HepG2 (cell line): ENCODE data around the gene SLC5A6. TPM values are rescaled to one million over a fixed set of nuclear protein-coding genes. Genes with fewer than 3 reads are reported as not detected.
A peak's percentile ranks its signal among the peaks of the same experiment; 100 is the strongest.

Source experiments
- ATF7 ChIP-seq, 2 experiments: fragments of 450-650 bp in 1 of 2; sonication (generic) in 1 of 2; formaldehyde crosslinking in 1 of 2; IDR thresholded peaks; 2 replicates each; pipeline versions ENCODE4 v1.4.0 to v1.6.1; 2016 to 2020; ENCODE audit warnings: antibody characterized with exemption in 1 of 2, mild to moderate bottlenecking in 1 of 2, missing genetic modification reagents in 1 of 2
- BHLHE40 ChIP-seq: IDR thresholded peaks from 2 replicates; pipeline ENCODE4 v1.6.1; 2011; ENCODE audit warnings: low read length, improper control_type of control experiment
- HHEX ChIP-seq: IDR thresholded peaks from 2 replicates; pipeline ENCODE4 v1.6.1; 2016; ENCODE audit warnings: control low read depth
- IKZF5 ChIP-seq: IDR thresholded peaks from 2 replicates; pipeline ENCODE4 v1.6.1; 2018; ENCODE audit warnings: missing genetic modification reagents, mild to moderate bottlenecking, missing compliant biosample characterization
- MBD4 ChIP-seq: IDR thresholded peaks from 2 replicates; pipeline ENCODE4 v1.6.1; 2012; ENCODE audit warnings: low read length, inconsistent platforms, borderline replicate concordance
- MTA3 ChIP-seq: sonication (generic); formaldehyde crosslinking; IDR thresholded peaks from 2 replicates; pipeline ENCODE4 v1.4.0; 2020; ENCODE audit warnings: missing genetic modification reagents
- SIN3A ChIP-seq: IDR thresholded peaks from 2 replicates; pipeline ENCODE4 v1.6.1; 2011; ENCODE audit warnings: low read depth, mild to moderate bottlenecking, control low read depth, low read length, borderline replicate concordance
- THAP9 ChIP-seq: sonication (generic); formaldehyde crosslinking; IDR thresholded peaks from 2 replicates; pipeline ENCODE4; 2020; ENCODE audit warnings: missing genetic modification reagents, mild to moderate bottlenecking, borderline replicate concordance
- U2AF2 ChIP-seq: fragments of 200-400 bp; formaldehyde crosslinking; IDR thresholded peaks from 2 replicates; pipeline ENCODE4 v1.6.1; 2017; ENCODE audit warnings: low read depth, mild to moderate bottlenecking, low read length
- ZBTB46 ChIP-seq: sonication (generic); formaldehyde crosslinking; IDR thresholded peaks from 2 replicates; pipeline ENCODE4 v1.4.0; 2020; ENCODE audit warnings: mild to moderate bottlenecking, missing genetic modification reagents, borderline replicate concordance
- ZNF646 ChIP-seq: sonication (generic); formaldehyde crosslinking; IDR thresholded peaks from 2 replicates; pipeline ENCODE4 v1.9.0; 2021; ENCODE audit warnings: mild to moderate bottlenecking, missing genetic modification reagents
- ZNF772 ChIP-seq: sonication (generic); formaldehyde crosslinking; IDR thresholded peaks from 2 replicates; pipeline ENCODE4 v1.5.0; 2020; ENCODE audit warnings: mild to moderate bottlenecking, missing genetic modification reagents
- polyA plus RNA-seq, 8 experiments: library from polyadenylated mRNA; depleted of rRNA in 3 of 8; stranded (reverse) in 7 of 8; unstranded in 1 of 8; fragments of >200 nt; fragmentation: Illumina TruSeq in 4 of 8; extraction: Trizol in 4 of 8; gene quantifications; 2 replicates each; pipeline versions ENCODE4 v1.2.1 to v1.2.3, GENCODE V29; 2011 to 2016; ENCODE audit warnings: low read depth in 4 of 8, missing spikeins in 1 of 8, mixed read lengths in 1 of 8; ENCODE audit not compliant: insufficient read depth in 1 of 8
- total RNA-seq, 5 experiments: library from RNA; depleted of rRNA; stranded (reverse); fragments of >200 nt; fragmentation: Illumina TruSeq; extraction: Trizol; gene quantifications; 2 replicates each; pipeline ENCODE4 v1.2.3, GENCODE V29; 2016; ENCODE audit warnings: low read depth in 1 of 5
- TF ChIP-seq, protein P1 (sequence below): sonication (generic); formaldehyde crosslinking; IDR thresholded peaks from 2 replicates; pipeline ENCODE4 v1.4.0; 2020; ENCODE audit warnings: mild to moderate bottlenecking, missing genetic modification reagents

Gene SLC5A6
- total and polyA plus RNA-seq, 2 of the 13 experiments (the other 11 are each of a cell fraction or from before 2014, with no cell fraction given): 135 to 417 TPM

GRCh38 chr2:27209621-27210401 lies 2.3 kb downstream of the SLC5A6 start (continued):
- TF ChIP-seq ATF7 (IDR thresholded peaks at IDR 0.05) (no peak), ATF7 (CRISPR knock-in tag; IDR thresholded peaks at IDR 0.05) (no peak), MBD4 (no peak), MTA3 (no peak), IKZF5 (CRISPR knock-in tag) (no peak), THAP9 (no peak), U2AF2 (no peak), SIN3A (0 out of 2 replicates have a peak, but pooled peaks have one; percentile 53), ZNF646 (no peak), ZBTB46 (CRISPR knock-in tag) (no peak), BHLHE40 (no peak), HHEX (CRISPR knock-in tag) (no peak), ZNF772 (CRISPR knock-in tag) (0 out of 2 replicates have a peak, but pooled peaks have one; percentile 19)
- TF ChIP-seq, protein P1, sequence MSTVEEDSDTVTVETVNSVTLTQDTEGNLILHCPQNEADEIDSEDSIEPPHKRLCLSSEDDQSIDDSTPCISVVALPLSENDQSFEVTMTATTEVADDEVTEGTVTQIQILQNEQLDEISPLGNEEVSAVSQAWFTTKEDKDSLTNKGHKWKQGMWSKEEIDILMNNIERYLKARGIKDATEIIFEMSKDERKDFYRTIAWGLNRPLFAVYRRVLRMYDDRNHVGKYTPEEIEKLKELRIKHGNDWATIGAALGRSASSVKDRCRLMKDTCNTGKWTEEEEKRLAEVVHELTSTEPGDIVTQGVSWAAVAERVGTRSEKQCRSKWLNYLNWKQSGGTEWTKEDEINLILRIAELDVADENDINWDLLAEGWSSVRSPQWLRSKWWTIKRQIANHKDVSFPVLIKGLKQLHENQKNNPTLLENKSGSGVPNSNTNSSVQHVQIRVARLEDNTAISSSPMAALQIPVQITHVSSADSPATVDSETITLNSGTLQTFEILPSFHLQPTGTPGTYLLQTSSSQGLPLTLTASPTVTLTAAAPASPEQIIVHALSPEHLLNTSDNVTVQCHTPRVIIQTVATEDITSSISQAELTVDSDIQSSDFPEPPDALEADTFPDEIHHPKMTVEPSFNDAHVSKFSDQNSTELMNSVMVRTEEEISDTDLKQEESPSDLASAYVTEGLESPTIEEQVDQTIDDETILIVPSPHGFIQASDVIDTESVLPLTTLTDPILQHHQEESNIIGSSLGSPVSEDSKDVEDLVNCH (CRISPR knock-in tag): no peak
